CD4-positive, alpha-beta memory T cell (primary cell): ENCODE results near the gene METTL26. TPM values are rescaled to one million over a fixed set of nuclear protein-coding genes. Genes with fewer than 3 reads are reported as not detected.
A peak's percentile ranks its signal among the peaks of the same experiment; 100 is the strongest.

Source experiments
- CTCF ChIA-PET: fragments of 350-600 bp; sonication (Branson Sonifier 250); formaldehyde crosslinking; loops from one replicate; lab custom pipeline; 2021; ENCODE audit warnings: inconsistent platforms; ENCODE audit not compliant: partially characterized antibody; lab: Charles Lee
- POLR2A ChIA-PET: fragments of 350-600 bp; sonication (Branson Sonifier 250); formaldehyde crosslinking; loops from one replicate; lab custom pipeline; 2021; ENCODE audit not compliant: partially characterized antibody; lab: Charles Lee
- DNase-seq, 5 donors: peaks; one replicate each; pipeline versions ENCODE4 v3.0.0 to v3.0.0-alpha.2; 2020 to 2022; ENCODE audit warnings: mixed read lengths in 1 of 5
- H3K27ac ChIP-seq: one replicate; pipeline ENCODE4 v1.7.0; 2013; ENCODE audit warnings: low read depth, low read length
- H3K27me3 ChIP-seq: 2 replicates; pipeline ENCODE4 v1.7.0; 2013; ENCODE audit warnings: mild to moderate bottlenecking, low read length, moderate library complexity; ENCODE audit not compliant: insufficient read depth
- H3K36me3 ChIP-seq: 2 replicates; pipeline ENCODE4 v1.7.0; 2013; ENCODE audit warnings: mild to moderate bottlenecking, low read length, moderate library complexity; ENCODE audit not compliant: insufficient read depth
- H3K4me1 ChIP-seq: 2 replicates; pipeline ENCODE4 v1.7.0; 2013; ENCODE audit warnings: mild to moderate bottlenecking, low read length, moderate library complexity; ENCODE audit not compliant: insufficient read depth
- H3K4me3 ChIP-seq, 2 donors: one replicate each; pipeline ENCODE4 v1.7.0; 2013; ENCODE audit warnings: low read length in 2 of 2, mild to moderate bottlenecking in 1 of 2
- H3K9me3 ChIP-seq, 2 donors: one replicate each; pipeline ENCODE4 v1.7.0; 2013; ENCODE audit warnings: low read length in 2 of 2, control low read depth in 1 of 2; ENCODE audit not compliant: control insufficient read depth in 1 of 2
- H3K27ac Mint-ChIP-seq, 7 donors: one replicate each; pipeline ENCODE4 v1.8.0; 2020 to 2021; ENCODE audit warnings: mixed read lengths in 7 of 7, mild to moderate bottlenecking in 6 of 7, inconsistent platforms in 3 of 7, moderate library complexity in 3 of 7
- H3K27me3 Mint-ChIP-seq, 2 donors: one replicate each; pipeline ENCODE4 v1.8.0; 2020 to 2021; ENCODE audit warnings: mixed read lengths in 2 of 2
- H3K36me3 Mint-ChIP-seq, 2 donors: one replicate each; pipeline ENCODE4 v1.8.0; 2020 to 2021; ENCODE audit warnings: mixed read lengths in 2 of 2, inconsistent platforms in 1 of 2, mild to moderate bottlenecking in 1 of 2
- H3K4me1 Mint-ChIP-seq, 4 donors: one replicate each; pipeline ENCODE4 v1.8.0; 2020 to 2021; ENCODE audit warnings: mixed read lengths in 4 of 4, mild to moderate bottlenecking in 1 of 4
- H3K4me3 Mint-ChIP-seq, 8 donors: one replicate each; pipeline ENCODE4 v1.8.0; 2020 to 2021; ENCODE audit warnings: mixed read lengths in 8 of 8, mild to moderate bottlenecking in 7 of 8, moderate library complexity in 6 of 8, inconsistent platforms in 3 of 8
- H3K9me3 Mint-ChIP-seq, 8 donors: one replicate each; pipeline ENCODE4 v1.8.0; 2020 to 2021; ENCODE audit warnings: mixed read lengths in 8 of 8, mild to moderate bottlenecking in 5 of 8, inconsistent platforms in 3 of 8, moderate library complexity in 1 of 8
- intact Hi-C: fragments of 100-400 bp; cut with micrococcal nuclease; formaldehyde crosslinking; loops from one replicate; pipeline ENCODE4 v1.15.1; 2023
- polyA plus RNA-seq, 2 donors: library from polyadenylated mRNA; unstranded; fragments of 300-500 nt; fragmentation: Illumina TruSeq; gene quantifications; one replicate each; pipeline ENCODE4 v1.2.3, GENCODE V29; 2021
- total RNA-seq, 2 experiments: library from RNA; stranded (reverse); gene quantifications; one replicate each; pipeline ENCODE4 v1.2.3, GENCODE V29; 2021

METTL26 gene
- total and polyA plus RNA-seq, 4 experiments from 2014 or later, result 68.4 to 106 (median 82.1) TPM

DNA sequence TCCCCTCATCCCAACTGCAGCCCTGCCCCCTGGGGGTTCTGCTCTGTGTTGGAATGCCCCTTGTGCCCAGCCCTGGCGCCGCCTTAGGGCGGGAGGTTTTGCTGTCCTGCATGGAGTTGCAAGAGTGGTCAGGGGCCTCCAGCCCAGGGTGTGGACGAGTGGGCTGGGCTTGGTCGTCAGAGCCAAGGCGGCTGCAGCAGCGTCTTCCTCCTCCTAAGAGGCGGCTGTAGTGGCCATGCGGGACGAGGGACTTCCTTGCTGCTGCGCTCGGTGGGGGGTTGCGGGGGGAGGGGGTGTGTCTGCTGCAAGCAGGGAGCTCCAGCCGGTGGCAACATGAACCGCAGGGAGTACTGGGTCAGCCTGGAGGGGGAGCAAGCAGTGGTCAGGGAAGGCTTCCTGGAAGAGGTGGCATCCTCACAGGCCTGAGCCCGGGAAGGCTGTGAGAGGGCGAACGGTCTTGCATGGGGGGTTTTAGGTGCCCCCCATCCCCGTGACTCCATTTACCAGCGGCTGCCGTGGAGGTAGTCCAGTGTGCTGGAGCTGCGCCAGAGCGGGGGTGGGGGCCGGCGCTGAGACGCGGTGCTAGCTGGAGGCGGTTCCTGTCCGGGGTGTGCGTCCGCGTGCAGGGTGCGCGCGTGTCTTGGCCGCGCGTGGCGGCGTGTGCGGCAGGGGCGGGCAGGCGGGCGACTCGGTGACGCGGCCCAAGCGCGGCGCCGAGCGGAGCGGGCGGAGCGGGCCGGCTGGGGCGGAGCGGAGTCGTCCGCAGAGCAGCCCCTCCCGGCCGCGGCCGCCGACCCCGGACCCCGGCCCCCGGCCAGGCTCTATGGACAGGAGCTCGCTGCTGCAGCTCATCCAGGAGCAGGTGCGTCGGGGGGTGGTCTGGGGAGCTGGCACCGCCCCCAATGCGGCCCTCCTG, 39.1 kb upstream of the METTL26 start, which contains the start of gene RHBDL1:
Gene RHBDL1, plus strand, starts transcription at position 704 of the 916 bp plus-strand sequence. Its CDS starts 120 bp downstream, at position 824.
- Histone ChIP-seq H3K9me3 (no peaks in the 10 kb centered on the region), H3K4me3 (peak within 1 kb of the TSS in 1 of 2 donors; percentile 24), H3K27me3 (no peaks in the 10 kb centered on the region), H3K4me1 (peaks cover 19% of the 10 kb centered on the region), H3K36me3 (peaks cover 18% of the 10 kb centered on the region), H3K27ac (no peak within 1 kb of the TSS)
- intact Hi-C loops, result no loop called here
- no peaks in the 10 kb centered on the region for H3K9me3 Mint-ChIP-seq
- ChIA-PET CTCF (interaction anchor here (1.6 kb wide), 1 partner anchor 37 kb away, joined by 5 read pairs; no protein-coding TSS in a partner anchor), POLR2A (interaction anchor here (0.9 to 5.3 kb wide), 8 partner anchors 9 to 50 kb away, joined by 3 to 22 read pairs (median 4); partner anchors contain the start of genes ANTKMT, JMJD8, MCRIP2 and WDR24)
- peak within 1 kb of the TSS in 5 of 8 donors; percentile 29 to 72 (median 48) for H3K4me3 Mint-ChIP-seq
- H3K27me3 Mint-ChIP-seq, result no peaks in the 10 kb centered on the region
- peaks cover 0 to 13% of the 10 kb centered on the region in 2 donors for H3K36me3 Mint-ChIP-seq
- peaks cover 5 to 30% (median 18%) of the 10 kb centered on the region in 4 donors for H3K4me1 Mint-ChIP-seq
- peak within 1 kb of the TSS in 2 of 7 donors; percentile 42 to 88 for H3K27ac Mint-ChIP-seq
- DNase-seq, result no peak

DNA sequence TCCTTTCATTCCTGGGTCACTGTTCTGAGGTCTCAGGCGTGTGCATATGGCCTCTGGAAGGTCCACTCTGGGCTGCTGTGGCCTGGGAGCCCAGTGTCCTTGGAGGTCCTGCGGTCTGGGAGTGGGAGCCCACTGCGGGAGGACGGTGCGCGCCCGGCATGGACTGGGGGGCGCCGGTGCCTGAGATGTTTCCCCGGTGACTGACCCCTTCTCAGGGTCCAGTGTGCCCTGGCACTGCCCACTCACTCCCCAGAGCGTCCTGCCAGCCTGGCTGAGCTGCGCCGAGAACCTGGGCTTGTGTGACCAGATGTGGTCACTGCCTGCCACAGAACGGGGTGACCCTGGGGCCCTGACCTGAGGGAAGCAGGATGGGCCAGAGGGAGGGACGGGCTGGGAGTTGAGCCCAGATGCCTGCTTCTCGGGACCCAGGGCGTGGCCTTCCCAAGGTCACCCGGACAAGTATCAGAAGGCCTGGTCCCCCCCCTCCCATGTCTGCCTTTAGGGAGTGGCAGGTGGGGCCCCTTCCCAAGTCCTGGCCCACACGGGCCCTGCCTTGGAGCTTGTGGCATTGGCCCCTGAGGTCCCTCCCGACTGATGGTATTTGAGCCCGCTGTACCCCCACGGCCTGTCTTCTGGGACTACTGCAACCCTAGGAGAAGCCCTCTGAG, 38.2 kb upstream of the METTL26 start:
- POLR2A ChIA-PET, result interaction anchor here (1.0 to 5.3 kb wide), 4 partner anchors 10 to 32 kb away, joined by 5 to 22 read pairs (median 16); partner anchors contain the start of genes JMJD8, MCRIP2 and WDR24
- peaks cover 0 to 18% of the 10 kb centered on the region in 2 donors for H3K36me3 Mint-ChIP-seq

DNA sequence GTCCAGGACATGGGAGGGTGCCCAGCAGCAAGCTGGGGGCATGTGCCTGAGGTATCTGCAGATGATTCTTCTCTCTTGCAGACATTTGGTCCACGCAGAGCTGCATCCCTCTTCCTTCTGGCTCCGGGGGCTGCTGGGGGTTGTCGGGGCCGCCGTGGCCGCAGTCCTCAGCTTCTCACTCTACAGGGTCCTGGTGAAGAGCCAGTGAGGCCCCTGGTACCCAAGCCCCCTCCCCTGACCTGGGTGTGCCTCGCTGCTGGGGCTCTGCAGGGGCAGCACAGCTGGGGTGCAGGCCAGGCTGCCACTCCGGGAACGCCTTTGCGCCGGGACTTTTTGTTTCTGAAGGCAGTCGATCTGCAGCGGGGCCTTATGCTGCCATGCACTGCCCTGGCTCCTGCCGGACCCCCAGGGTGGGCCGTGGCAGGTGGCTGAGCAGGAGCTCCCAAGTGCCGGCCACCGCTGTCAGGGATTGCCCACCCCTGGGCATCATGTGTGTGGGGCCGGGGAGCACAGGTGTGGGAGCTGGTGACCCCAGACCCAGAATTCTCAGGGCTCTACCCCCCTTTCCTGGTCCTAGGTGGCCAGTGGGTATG, 37.4 kb upstream of the METTL26 start:
- ChIA-PET CTCF (no interaction called here), POLR2A (interaction anchor here (0.9 to 5.3 kb wide), 3 partner anchors 11 to 22 kb away, joined by 3 to 22 read pairs (median 5); partner anchors contain the start of gene JMJD8)
- Mint-ChIP-seq H3K27ac (peak overlapping the region in 1 of 7 donors; percentile 10), H3K9me3 (no peaks in the 10 kb centered on the region), H3K4me1 (peaks cover 2 to 23% (median 13%) of the 10 kb centered on the region in 4 donors), H3K27me3 (no peaks in the 10 kb centered on the region), H3K4me3 (no peak overlapping the region), H3K36me3 (peaks cover 0 to 18% of the 10 kb centered on the region in 2 donors)
- Histone ChIP-seq H3K4me1 (peaks cover 20% of the 10 kb centered on the region), H3K36me3 (peaks cover 25% of the 10 kb centered on the region), H3K9me3 (no peaks in the 10 kb centered on the region), H3K27me3 (no peaks in the 10 kb centered on the region), H3K4me3 (no peak overlapping the region), H3K27ac (no peak overlapping the region)
- no peak for DNase-seq
- intact Hi-C loops, result no loop called here

More for the DNA sequence above, 38.2 kb upstream of the METTL26 start:
- H3K4me1 ChIP-seq, result peaks cover 19% of the 10 kb centered on the region
- no peaks in the 10 kb centered on the region for H3K9me3 Mint-ChIP-seq
- peak overlapping the region in 1 of 8 donors; percentile 64 for H3K4me3 Mint-ChIP-seq
- H3K9me3 ChIP-seq, result no peaks in the 10 kb centered on the region
- no peak overlapping the region for H3K27ac ChIP-seq
- H3K27me3 Mint-ChIP-seq, result no peaks in the 10 kb centered on the region
- peaks cover 25% of the 10 kb centered on the region for H3K36me3 ChIP-seq
- H3K4me1 Mint-ChIP-seq, result peaks cover 4 to 25% (median 15%) of the 10 kb centered on the region in 4 donors
- H3K27ac Mint-ChIP-seq, result peak overlapping the region in 2 of 7 donors; percentile 21 to 47
- CTCF ChIA-PET, result no interaction called here
- no peak for DNase-seq
- intact Hi-C loops, result no loop called here
- no peak overlapping the region for H3K4me3 ChIP-seq
- H3K27me3 ChIP-seq, result no peaks in the 10 kb centered on the region

- CTCF ChIA-PET, result no interaction called here
- H3K36me3 Mint-ChIP-seq, result peaks cover 0 to 18% of the 10 kb centered on the region in 2 donors
- H3K9me3 ChIP-seq, result no peaks in the 10 kb centered on the region
- no peak overlapping the region for H3K4me3 ChIP-seq
- H3K9me3 Mint-ChIP-seq, result no peaks in the 10 kb centered on the region
- intact Hi-C loops, result no loop called here
- H3K27ac ChIP-seq, result no peak overlapping the region
- no peak overlapping the region for H3K4me3 Mint-ChIP-seq
- H3K4me1 Mint-ChIP-seq, result peaks cover 2 to 23% (median 13%) of the 10 kb centered on the region in 4 donors
- H3K4me1 ChIP-seq, result peaks cover 20% of the 10 kb centered on the region
- peak overlapping the region in 1 of 7 donors; percentile 42 for H3K27ac Mint-ChIP-seq
- H3K36me3 ChIP-seq, result peaks cover 25% of the 10 kb centered on the region
- H3K27me3 ChIP-seq, result no peaks in the 10 kb centered on the region
- POLR2A ChIA-PET, result interaction anchor here (1.0 to 5.3 kb wide), 2 partner anchors 14 to 22 kb away, joined by 3 to 22 read pairs; no protein-coding TSS in a partner anchor
- no peak for DNase-seq
- H3K27me3 Mint-ChIP-seq, result no peaks in the 10 kb centered on the region
Observed at GRCh38 chr16:672851-673250, 36.7 kb upstream of the METTL26 start.

GRCh38 chr16:672371-672770, 36.3 kb upstream of the METTL26 start:
- H3K9me3 ChIP-seq, result no peaks in the 10 kb centered on the region
- Mint-ChIP-seq H3K4me1 (peaks cover 5 to 28% (median 15%) of the 10 kb centered on the region in 4 donors), H3K9me3 (no peaks in the 10 kb centered on the region), H3K27ac (no peak overlapping the region), H3K36me3 (peaks cover 0 to 18% of the 10 kb centered on the region in 2 donors), H3K27me3 (no peaks in the 10 kb centered on the region), H3K4me3 (no peak overlapping the region)
- intact Hi-C loops, result no loop called here
- peaks cover 25% of the 10 kb centered on the region for H3K36me3 ChIP-seq
- DNase-seq, result no peak
- H3K4me1 ChIP-seq, result peaks cover 25% of the 10 kb centered on the region
- no peak overlapping the region for H3K27ac ChIP-seq
- H3K27me3 ChIP-seq, result no peaks in the 10 kb centered on the region
- CTCF ChIA-PET, result no interaction called here
- POLR2A ChIA-PET, result interaction anchor here (1.1 to 5.3 kb wide), 4 partner anchors 8 to 23 kb away, joined by 3 to 22 read pairs (median 8); partner anchors contain the start of genes STUB1 and WDR24
- H3K4me3 ChIP-seq, result no peak overlapping the region

DNA sequence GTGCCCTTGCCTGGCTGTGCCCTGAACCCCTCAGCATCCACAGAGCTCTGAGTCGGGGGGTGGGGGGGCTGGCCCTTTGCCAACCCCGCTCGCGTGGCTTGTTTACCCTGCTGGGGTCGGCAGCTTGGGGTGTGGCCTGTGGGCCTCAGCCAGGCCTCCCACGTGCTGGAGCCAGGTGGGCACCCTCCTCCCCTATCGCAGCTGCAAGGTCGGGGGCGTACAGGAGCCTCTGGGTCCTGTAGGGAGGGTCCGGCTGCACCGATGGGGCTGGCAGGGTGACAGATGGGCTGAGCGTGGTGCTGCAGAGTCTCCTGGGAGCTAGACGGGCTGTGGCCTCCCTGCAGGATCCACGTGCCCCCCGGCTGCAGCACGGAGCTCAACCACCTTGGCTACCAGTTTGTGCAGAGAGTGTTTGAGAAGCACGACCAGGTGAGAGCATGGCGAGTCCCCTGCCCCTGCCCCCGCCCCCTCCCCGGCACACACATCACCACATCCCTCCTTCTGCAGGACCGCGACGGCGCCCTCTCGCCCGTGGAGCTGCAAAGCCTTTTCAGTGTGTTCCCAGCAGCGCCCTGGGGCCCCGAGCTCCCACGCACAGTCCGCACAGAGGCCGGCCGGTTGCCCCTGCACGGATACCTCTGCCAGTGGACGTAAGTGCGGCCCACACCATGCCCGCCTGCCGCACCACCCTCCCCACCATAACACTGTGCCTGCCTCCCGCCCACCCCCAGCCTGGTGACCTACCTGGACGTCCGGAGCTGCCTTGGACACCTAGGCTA, 35.4 kb upstream of the METTL26 start:
- Histone ChIP-seq H3K27me3 (no peaks in the 10 kb centered on the region), H3K4me1 (peaks cover 29% of the 10 kb centered on the region), H3K9me3 (no peaks in the 10 kb centered on the region), H3K4me3 (no peak overlapping the region), H3K36me3 (peaks cover 25% of the 10 kb centered on the region), H3K27ac (no peak overlapping the region)
- Mint-ChIP-seq H3K4me1 (peaks cover 5 to 29% (median 10%) of the 10 kb centered on the region in 4 donors), H3K27ac (no peak overlapping the region), H3K9me3 (no peaks in the 10 kb centered on the region), H3K27me3 (no peaks in the 10 kb centered on the region), H3K36me3 (peaks cover 0 to 16% of the 10 kb centered on the region in 2 donors), H3K4me3 (no peak overlapping the region)
- intact Hi-C loops, result no loop called here
- ChIA-PET CTCF (no interaction called here), POLR2A (interaction anchor here (1.1 to 5.3 kb wide), 6 partner anchors 9 to 24 kb away, joined by 3 to 22 read pairs (median 7); partner anchors contain the start of genes JMJD8, STUB1 and WDR24)
- no peak for DNase-seq
